GM19467 (cell line): Measurements from ENCODE around the gene ADD2.
"Not testable (repeated sequence)": the region's sequence is repeated elsewhere in the genome, so short reads cannot be mapped to it uniquely, and the experiment has no call there.

Source experiments
- ATAC-seq: cut with Tn5 transposase; IDR thresholded peaks from one replicate; pipeline ENCODE4 v1.9.1; 2021; ENCODE audit warnings: mild to moderate bottlenecking, moderate library complexity; ENCODE audit not compliant: unreplicated experiment

The ADD2 gene

GRCh38 chr2:70647873-70648481 is 120.0 kb downstream of the ADD2 start:
- no peak for ATAC-seq

DNA sequence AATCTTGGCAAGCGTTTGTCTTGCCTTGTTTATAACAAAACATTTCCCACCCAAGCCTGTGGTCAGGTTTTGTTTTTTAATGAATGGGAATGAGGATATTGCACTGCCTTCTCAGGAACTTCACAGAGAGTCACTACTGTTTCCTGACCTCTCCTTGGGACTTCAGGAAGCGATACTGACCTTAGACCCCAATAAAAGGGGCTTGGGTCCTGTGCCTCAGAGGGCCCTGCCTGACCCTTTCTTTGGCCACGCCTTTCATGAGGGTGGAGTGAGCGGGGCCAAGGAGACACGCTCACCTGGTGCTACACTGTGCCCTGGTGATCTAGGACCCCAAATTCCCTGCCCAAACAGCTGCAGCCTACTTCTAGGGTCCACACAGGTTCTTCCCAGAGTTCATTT is 121.6 kb downstream of the ADD2 start:
- no peak for ATAC-seq

DNA sequence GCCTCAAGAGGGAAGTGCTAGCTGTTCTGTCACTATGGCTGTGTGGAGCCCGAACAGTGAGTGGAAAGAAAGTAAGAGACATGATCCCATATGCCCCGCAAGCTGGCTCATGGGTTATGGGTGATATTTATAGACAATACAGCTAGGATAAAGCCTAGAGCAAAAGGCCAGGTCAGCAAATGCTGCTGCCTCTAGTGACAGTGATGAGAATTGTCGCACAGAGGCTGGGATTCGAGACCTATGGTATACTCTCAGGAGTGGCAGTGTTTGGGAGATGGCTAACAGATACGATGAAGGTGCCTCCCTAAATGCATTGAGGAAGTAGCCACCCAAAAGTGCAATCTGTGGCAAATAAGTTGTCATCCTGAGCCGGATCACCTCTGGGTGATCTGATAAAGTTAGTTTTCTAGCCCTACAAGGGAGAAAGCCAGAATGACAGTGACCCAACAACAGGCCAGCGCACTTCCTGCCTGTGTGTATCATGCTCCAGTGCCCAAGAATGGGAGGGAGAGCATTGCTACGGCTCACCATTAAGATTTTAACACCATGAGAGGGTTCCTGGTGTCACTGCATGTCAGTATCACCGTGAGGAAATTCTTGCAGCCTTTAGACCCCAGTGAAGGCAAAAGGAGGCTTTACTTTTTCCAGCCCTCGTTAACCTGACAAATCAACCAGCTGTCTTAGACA is 122.1 kb downstream of the ADD2 start:
- ATAC-seq = no peak

DNA sequence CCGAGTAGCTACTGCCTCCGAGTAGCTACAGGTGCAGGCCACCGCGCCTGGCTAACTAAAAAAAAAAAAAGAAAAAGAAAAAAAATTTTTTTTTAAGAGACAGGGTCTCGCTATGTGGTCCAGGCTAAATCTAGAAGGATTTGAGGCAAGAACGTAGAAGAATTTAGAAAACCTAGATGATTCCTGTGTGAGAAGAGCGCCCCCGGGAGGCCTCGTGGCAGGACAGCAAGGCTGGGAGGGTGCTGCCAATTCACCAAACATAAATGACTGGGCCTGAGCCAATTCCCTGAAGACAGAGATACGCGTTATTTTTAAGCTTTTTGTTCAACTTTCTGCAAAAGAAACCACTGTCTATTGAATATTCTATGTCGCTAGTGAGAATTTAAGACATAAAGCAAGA is 124.3 kb downstream of the ADD2 start:
- no peak for ATAC-seq

- no peak for ATAC-seq
These were observed 126.7 kb downstream of the ADD2 start for GRCh38 chr2:70641263-70641784.

GRCh38 chr2:70639841-70640436 is 128.1 kb downstream of the ADD2 start:
- no peak for ATAC-seq

DNA sequence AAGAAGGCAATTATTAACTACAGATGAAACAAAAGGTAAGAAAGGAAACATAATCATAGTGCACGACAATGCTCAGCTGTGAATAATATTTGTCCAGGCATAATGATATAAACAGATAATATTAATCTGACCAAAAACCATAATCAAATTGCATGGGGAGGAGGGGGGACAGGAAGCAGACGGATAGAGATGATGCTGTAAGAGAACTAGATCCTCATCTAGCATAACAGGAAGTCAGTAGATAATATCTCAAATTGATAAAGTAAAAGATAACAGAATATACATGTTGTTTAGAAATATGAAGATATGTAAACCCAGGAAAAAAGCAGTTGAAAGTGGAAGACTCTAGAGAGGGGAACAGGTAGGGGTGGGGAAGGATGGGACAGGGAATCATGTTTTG is 129.4 kb downstream of the ADD2 start:
- ATAC-seq = no peak

DNA sequence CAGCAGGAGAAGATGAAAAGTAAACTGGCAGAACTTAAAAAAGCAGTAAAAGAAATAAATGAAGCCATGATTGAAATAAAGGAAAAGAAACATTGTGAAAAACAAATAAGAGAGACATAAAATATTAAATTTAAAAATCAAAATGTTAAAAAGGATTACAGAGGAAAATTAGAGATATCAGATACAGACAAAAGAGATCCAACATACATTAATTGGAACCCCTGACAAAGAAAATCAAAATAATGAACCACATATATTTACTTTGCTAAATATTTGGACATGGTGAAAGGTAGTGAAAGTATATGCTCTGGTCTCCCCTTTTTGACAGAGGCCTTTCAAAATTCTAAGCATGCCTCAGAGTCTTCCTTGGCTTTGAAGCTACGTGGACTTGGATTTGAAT is 134.5 kb downstream of the ADD2 start:
- ATAC-seq = no peak

DNA sequence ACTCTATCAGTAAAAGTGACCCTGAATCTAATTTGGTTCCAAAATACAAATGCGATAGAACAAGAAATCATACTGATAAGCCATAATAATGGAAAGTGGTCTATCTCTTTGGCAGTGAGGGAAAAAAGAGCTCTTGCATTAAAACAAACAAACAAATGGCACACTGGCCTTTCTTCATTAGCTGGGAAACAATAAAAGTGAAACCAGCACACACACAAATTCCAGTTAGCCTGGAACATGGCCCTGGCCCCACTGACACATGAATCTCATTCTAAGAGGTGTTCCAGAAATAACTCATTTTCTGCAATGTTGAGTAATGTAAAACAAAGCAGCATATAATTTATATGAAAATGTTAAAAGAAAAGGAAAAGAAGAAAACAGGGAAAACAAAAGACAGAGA is 135.0 kb downstream of the ADD2 start:
- ATAC-seq = no peak

DNA sequence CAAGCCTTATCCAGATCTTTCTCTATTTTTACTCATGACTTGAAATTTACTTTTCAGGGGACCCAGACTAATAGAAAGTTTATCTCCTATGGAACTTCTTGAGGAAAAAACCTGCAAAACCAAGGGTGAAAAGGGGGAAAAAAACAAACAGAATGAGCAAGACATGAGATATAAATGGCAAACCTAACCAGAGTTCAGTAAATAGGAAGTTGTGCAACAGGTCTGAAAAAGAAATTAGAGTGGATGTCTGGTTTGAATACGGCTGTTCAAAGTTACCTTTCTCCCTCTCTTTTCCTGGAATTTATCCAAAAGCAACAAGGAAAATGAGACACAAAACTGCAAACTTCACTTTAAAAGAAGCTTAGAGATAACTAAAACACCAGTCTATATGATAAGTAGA is 135.6 kb downstream of the ADD2 start:
- no peak for ATAC-seq

DNA sequence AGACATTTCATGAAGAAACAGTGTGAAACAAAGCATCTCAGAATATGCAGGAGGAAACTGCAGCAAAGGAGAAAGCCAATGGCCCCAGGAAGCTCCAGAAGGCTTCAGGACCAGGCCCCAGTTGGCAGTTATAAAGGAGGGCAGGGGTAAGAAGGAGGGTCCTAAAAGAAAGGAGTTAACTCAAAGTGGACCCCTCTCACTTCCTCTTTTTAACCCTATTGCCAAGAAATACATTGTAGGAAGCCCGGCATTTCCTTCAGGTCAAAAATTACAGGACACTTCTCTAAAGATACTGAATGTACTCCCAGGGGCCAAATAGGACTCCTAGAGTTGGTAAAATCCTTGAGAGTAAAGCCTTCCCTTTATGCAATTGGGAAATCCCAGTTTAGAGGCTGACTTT is 137.2 kb downstream of the ADD2 start:
- ATAC-seq = no peak

DNA sequence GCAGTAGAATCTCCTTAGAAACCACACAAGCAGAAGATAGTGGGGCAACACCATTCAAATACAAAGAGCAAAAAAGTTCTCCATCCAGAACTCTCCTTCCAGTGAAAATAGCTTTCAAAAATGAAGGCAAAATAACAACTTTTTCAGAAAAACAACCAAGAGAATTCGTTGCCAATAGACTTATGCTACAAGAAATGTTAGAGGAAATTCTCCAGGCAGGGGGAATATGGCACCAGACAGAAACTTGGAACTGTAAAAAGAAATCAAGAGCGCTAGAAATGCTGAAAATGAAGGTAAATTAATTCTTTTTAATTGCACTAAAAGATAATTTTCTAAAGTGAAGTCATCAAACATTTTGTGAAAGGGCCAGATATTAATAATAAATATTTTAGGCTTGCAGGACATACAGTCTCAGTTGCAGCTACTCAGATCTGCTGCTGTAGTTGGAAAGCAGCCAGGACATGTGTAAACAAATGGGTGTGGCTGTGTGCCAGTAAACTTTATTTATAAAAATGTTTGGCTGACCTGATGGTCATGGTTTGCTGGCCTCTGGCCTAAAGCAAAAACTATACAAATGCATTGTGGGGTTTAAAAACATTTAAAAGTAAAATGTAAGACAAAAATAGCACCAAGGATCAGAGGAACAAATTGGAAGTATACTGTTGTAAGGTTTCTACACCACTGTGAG is 140.6 kb downstream of the ADD2 start:
- ATAC-seq = no peak

GRCh38 chr2:70626254-70626990 is 141.6 kb downstream of the ADD2 start:
- ATAC-seq = no peak

DNA sequence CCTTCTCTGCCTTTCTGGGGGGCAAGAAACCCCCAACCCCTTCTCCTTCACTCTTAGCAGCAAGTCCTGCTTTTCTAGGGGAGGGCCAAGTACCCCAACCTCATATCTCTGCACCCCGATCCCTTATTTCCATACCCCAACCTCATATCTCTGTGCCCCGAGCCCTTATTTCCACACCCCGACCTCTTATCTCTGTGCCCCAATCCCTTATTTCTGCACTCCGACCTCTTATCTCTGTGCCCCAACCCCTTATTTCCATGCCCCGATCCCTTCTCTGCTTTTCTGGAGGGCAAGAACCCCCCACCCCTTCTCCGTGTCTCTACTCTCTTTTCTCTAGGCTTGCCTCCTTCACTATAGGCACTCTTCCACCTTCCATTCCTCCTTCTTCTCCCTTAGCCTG is 146.5 kb downstream of the ADD2 start:
- not testable (repeated sequence) for ATAC-seq

DNA sequence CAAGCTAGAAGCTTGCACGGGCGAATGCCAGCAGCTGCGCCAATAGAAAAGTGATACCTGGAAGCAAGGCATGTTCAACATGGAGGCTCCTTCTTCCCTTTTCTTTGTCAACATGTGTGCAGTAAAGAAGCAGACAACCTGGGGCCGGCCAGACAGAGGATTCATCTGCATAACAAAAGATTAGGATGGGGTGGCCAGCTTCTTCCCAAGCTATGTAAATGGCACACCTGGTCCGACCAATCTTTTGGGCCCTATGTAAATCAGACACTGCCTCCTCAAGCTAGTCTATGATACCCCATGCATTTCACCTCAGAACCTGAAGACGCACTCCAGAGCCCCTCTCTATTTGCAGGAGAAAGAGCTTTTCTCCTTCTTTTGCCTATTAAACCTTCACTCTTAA is 148.0 kb downstream of the ADD2 start:
- no peak for ATAC-seq

DNA sequence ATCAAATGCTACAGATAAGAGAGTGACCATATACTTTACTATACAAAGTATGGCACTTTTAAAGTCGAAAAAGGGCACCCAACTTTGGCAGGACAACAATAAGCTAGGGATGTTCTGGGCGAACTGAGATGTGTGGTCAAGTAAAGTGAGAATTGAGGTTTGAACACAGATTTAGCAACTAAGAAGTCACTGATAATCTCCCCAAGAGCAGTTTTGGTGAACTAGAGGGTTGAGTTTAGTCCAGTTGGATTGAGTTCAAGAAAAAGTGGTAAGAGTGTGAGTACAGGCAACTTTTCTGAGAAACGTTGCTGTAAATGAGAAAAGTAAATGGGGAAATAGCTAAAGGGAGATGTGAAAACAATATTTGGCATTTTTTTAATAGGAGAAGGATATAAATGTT is 148.8 kb downstream of the ADD2 start:
- no peak for ATAC-seq

- no peak for ATAC-seq
These were observed 151.8 kb downstream of the ADD2 start for GRCh38 chr2:70616168-70616694.

DNA sequence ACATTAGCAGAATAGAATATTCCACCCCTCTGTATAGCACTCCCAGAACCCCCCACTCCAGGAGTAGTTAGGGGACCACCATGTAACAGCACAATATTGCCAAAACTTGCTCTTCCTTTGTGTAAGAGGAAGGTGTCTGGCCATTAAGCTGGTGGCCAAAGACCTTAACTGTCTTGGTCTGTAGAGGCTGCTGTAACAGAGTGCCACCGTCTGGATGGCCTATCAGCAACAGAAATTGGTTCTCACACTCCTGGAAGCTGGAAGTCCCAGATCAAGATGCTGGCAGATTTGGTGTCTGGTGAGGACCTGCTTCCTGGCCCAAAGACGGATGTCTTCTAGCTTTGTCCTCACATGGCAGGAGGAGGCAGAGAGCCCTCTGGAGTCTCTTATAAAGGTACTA is 152.8 kb downstream of the ADD2 start:
- no peak for ATAC-seq

DNA sequence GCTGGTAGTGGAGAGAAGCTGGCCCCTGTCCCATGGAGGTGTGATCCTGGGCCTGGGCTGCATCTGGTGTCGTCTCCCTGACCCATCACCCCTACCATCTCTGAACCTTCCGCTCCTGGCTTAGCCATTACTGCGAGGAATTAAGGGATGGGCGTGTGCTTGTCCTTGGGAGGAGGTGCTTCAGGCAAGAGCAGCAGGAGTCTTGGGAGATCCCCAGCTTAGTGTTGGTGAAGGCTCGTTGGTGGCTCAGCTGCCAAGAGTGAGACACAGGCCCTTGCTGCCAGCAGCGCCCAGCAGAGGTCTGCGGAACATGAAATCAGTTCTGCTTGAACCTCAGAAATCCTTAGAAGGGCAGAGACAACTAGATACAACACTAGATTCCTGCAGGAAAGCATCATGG is 154.5 kb downstream of the ADD2 start:
- no peak for ATAC-seq

- no peak for ATAC-seq
These were observed 155.4 kb downstream of the ADD2 start for GRCh38 chr2:70612574-70612973.

- no peak for ATAC-seq
These were observed 159.6 kb downstream of the ADD2 start for GRCh38 chr2:70608373-70608772.
